ENCODE results near the gene ANO1.

Gene ANO1

GRCh38 chr11:70073871-70074371 is 4.2 kb upstream of the ANO1 start:
- DNase-seq: no peak

- DNase-seq: no peak
Measured at GRCh38 chr11:70074746-70075145, 3.4 kb upstream of the ANO1 start.

- DNase-seq: no peak
Measured at GRCh38 chr11:70075836-70076235, 2.3 kb upstream of the ANO1 start.

GRCh38 chr11:70076461-70076931 is 1.6 kb upstream of the ANO1 start:
- no peak for DNase-seq

- no peak for DNase-seq
Measured at GRCh38 chr11:70077411-70078094, 564 bp upstream of the ANO1 start.

- DNase-seq: no peak
Measured at GRCh38 chr11:70078781-70079616, 882 bp downstream of the ANO1 start.

- no peak for DNase-seq
Measured at GRCh38 chr11:70079691-70080090, 1.6 kb downstream of the ANO1 start.

GRCh38 chr11:70080763-70081162 is 2.6 kb downstream of the ANO1 start:
- no peak for DNase-seq

GRCh38 chr11:70082829-70083228 is 4.7 kb downstream of the ANO1 start:
- DNase-seq: no peak

GRCh38 chr11:70084046-70084984 is 6.2 kb downstream of the ANO1 start:
- no peak for DNase-seq

GRCh38 chr11:70085815-70086769 is 8.0 kb downstream of the ANO1 start:
- DNase-seq: no peak

GRCh38 chr11:70087446-70088167 is 9.5 kb downstream of the ANO1 start:
- no peak for DNase-seq

GRCh38 chr11:70088735-70089250 is 10.7 kb downstream of the ANO1 start:
- DNase-seq: no peak

GRCh38 chr11:70089631-70090030 is 11.5 kb downstream of the ANO1 start:
- no peak for DNase-seq

- no peak for DNase-seq
Measured at GRCh38 chr11:70090961-70091381, 12.9 kb downstream of the ANO1 start.

GRCh38 chr11:70091638-70092037 is 13.5 kb downstream of the ANO1 start:
- DNase-seq: no peak

- no peak for DNase-seq
Measured at GRCh38 chr11:70092959-70093715, 15.0 kb downstream of the ANO1 start.

- no peak for DNase-seq
Measured at GRCh38 chr11:70095541-70096252, 17.6 kb downstream of the ANO1 start.

Measured in central memory CD4-positive, alpha-beta T cell (primary cell).